Natural killer cell (primary cell): ENCODE data around the gene TBRG1. TPM values are rescaled to one million over a fixed set of nuclear protein-coding genes. Genes with fewer than 3 reads are reported as not detected.

Source experiments
- ATAC-seq, 3 donors: fragments of 150-1000 bp in 2 of 3; fragments of 200-7000 bp in 1 of 3; cut with Tn5 transposase; 1 replicate in 1 of 3; 2 replicates in 2 of 3; pipeline ENCODE4 v1.10.0; 2021; ENCODE audit warnings: mild to moderate bottlenecking in 2 of 3, moderate library complexity in 2 of 3
- DNase-seq, 2 donors: peaks; one replicate each; pipeline versions ENCODE4 v3.0.0 to v3.0.0-alpha.2; 2013 to 2021; ENCODE audit warnings: mixed read lengths in 1 of 2
- H3K27ac ChIP-seq: one replicate; pipeline ENCODE4 v1.5.1; 2013; ENCODE audit warnings: mild to moderate bottlenecking, low read length
- H3K27me3 ChIP-seq: one replicate; pipeline ENCODE4 v1.6.1; 2013; ENCODE audit warnings: low read length; ENCODE audit not compliant: control insufficient read depth, insufficient read depth
- H3K36me3 ChIP-seq: one replicate; pipeline ENCODE4 v1.6.1; 2013; ENCODE audit warnings: low read length; ENCODE audit not compliant: control insufficient read depth, insufficient read depth
- H3K4me1 ChIP-seq: one replicate; pipeline ENCODE4 v1.6.1; 2013; ENCODE audit warnings: low read length; ENCODE audit not compliant: control insufficient read depth, insufficient read depth
- H3K4me3 ChIP-seq: one replicate; pipeline ENCODE4 v1.5.1; 2013; ENCODE audit warnings: low read length
- H3K9me3 ChIP-seq: one replicate; pipeline ENCODE4 v1.6.1; 2013; ENCODE audit warnings: low read length; ENCODE audit not compliant: control insufficient read depth, insufficient read depth
- H3K27ac Mint-ChIP-seq, 2 donors: one replicate each; pipeline ENCODE4 v1.8.0; 2022; ENCODE audit warnings: mild to moderate bottlenecking in 2 of 2, mixed read lengths in 2 of 2, moderate library complexity in 1 of 2
- H3K27me3 Mint-ChIP-seq, 2 donors: one replicate each; pipeline ENCODE4 v1.8.0; 2022; ENCODE audit warnings: low read depth in 2 of 2, mixed read lengths in 2 of 2
- H3K36me3 Mint-ChIP-seq: one replicate; pipeline ENCODE4 v1.8.0; 2022; ENCODE audit warnings: mixed read lengths
- H3K4me1 Mint-ChIP-seq, 2 donors: one replicate each; pipeline ENCODE4 v1.8.0; 2022; ENCODE audit warnings: mixed read lengths in 2 of 2
- H3K4me3 Mint-ChIP-seq: one replicate; pipeline ENCODE4 v1.8.0; 2022; ENCODE audit warnings: mild to moderate bottlenecking, moderate library complexity, mixed read lengths
- H3K9me3 Mint-ChIP-seq, 2 donors: one replicate each; pipeline ENCODE4 v1.8.0; 2022; ENCODE audit warnings: mixed read lengths in 2 of 2
- WGBS: methylation state at CpG from one replicate; pipeline ENCODE4 v1.1.7; 2013; ENCODE audit warnings: missing lambda C conversion rate; ENCODE audit not compliant: insufficient coverage; 5-methylcytosine and 5-hydroxymethylcytosine counted together
- intact Hi-C: fragments of 100-400 bp; cut with micrococcal nuclease; formaldehyde crosslinking; loops from one replicate; pipeline ENCODE4 v1.14.2; 2022
- total RNA-seq, 4 donors: library from RNA; stranded (reverse); fragments of 120-200 nt in 1 of 4; gene quantifications; one replicate each; pipeline versions ENCODE4 v1.2.3 to v1.2.4, GENCODE V29; 2013 to 2022
- TF ChIP-seq, protein P1 (sequence below): fragments of 200-600 bp; IDR thresholded peaks from one replicate; pipeline ENCODE4 v1.8.0; 2022; ENCODE audit warnings: antibody characterized with exemption

TBRG1 gene
- total RNA-seq, 3 donors from 2014 or later (not counting 1 experiment from before 2014, with no cell fraction given) = 62.9 to 68.6 (median 68.3) TPM

DNA sequence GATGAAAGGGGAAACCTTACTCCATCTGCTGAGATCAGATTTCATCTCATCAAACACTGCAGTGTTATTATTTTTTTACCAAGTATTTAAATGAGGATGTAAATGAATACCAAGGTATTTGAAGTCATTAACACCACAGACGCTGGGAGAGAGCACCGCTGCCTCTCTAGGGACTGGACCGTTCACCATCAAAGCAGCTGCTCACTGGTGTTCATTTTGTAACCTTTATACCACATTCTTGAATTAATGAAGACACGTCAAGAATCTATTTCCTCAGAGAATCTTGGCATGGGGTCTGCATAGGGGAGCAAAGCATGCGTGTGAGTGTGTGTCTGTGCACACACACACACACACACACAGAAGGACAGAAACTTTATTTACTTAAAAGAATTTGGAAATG lies 35.2 kb downstream of the TBRG1 start:
- no peak overlapping the region for H3K4me3 ChIP-seq
- TF ChIP-seq, protein P1, sequence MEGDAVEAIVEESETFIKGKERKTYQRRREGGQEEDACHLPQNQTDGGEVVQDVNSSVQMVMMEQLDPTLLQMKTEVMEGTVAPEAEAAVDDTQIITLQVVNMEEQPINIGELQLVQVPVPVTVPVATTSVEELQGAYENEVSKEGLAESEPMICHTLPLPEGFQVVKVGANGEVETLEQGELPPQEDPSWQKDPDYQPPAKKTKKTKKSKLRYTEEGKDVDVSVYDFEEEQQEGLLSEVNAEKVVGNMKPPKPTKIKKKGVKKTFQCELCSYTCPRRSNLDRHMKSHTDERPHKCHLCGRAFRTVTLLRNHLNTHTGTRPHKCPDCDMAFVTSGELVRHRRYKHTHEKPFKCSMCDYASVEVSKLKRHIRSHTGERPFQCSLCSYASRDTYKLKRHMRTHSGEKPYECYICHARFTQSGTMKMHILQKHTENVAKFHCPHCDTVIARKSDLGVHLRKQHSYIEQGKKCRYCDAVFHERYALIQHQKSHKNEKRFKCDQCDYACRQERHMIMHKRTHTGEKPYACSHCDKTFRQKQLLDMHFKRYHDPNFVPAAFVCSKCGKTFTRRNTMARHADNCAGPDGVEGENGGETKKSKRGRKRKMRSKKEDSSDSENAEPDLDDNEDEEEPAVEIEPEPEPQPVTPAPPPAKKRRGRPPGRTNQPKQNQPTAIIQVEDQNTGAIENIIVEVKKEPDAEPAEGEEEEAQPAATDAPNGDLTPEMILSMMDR = no peak
- no peaks in the 10 kb centered on the region for H3K9me3 ChIP-seq
- H3K4me3 Mint-ChIP-seq = no peak overlapping the region
- H3K4me1 ChIP-seq = no peaks in the 10 kb centered on the region
- H3K9me3 Mint-ChIP-seq = no peaks in the 10 kb centered on the region
- H3K27me3 Mint-ChIP-seq = peaks cover 0 to 7% of the 10 kb centered on the region in 2 donors
- H3K4me1 Mint-ChIP-seq = no peaks in the 10 kb centered on the region
- whole genome bisulfite sequencing = 85% methylated on average over 4 of the region's 5 CpGs
- no peak for DNase-seq
- H3K27ac ChIP-seq = no peak overlapping the region
- no peaks in the 10 kb centered on the region for H3K36me3 Mint-ChIP-seq
- H3K27ac Mint-ChIP-seq = no peak overlapping the region
- intact Hi-C loops = no loop called here
- ATAC-seq = no peak
- H3K36me3 ChIP-seq = no peaks in the 10 kb centered on the region
- H3K27me3 ChIP-seq = no peaks in the 10 kb centered on the region

DNA sequence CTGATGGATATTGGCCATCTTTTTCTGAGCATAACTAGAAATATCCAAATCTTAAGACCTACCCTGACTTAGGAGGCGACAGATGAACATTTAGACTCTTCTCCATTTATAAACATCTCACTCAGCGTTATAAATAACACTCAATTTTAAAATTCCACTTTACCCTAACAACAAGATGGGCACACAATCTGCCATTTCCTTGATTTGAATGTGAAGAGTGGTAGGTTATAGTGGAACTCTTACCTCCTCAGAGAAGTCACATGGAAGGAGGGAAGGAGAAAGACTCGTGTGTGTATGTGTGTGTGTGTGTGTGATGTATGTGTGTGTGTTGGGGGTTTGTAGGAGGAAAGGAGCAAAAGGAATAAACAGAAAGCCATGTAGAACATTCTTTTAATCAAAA lies 35.8 kb downstream of the TBRG1 start:
- Histone ChIP-seq H3K4me3 (no peak overlapping the region), H3K27me3 (no peaks in the 10 kb centered on the region), H3K36me3 (no peaks in the 10 kb centered on the region), H3K27ac (no peak overlapping the region), H3K9me3 (no peaks in the 10 kb centered on the region), H3K4me1 (no peaks in the 10 kb centered on the region)
- Mint-ChIP-seq H3K27me3 (peaks cover 0 to 7% of the 10 kb centered on the region in 2 donors), H3K4me1 (no peaks in the 10 kb centered on the region), H3K4me3 (no peak overlapping the region), H3K27ac (no peak overlapping the region), H3K9me3 (no peaks in the 10 kb centered on the region), H3K36me3 (no peaks in the 10 kb centered on the region)
- DNase-seq (no peak), ATAC-seq (no peak)
- intact Hi-C loops = no loop called here
- TF ChIP-seq, protein P1 = no peak
- 94% methylated on average over 3 of the region's 3 CpGs for WGBS

DNA sequence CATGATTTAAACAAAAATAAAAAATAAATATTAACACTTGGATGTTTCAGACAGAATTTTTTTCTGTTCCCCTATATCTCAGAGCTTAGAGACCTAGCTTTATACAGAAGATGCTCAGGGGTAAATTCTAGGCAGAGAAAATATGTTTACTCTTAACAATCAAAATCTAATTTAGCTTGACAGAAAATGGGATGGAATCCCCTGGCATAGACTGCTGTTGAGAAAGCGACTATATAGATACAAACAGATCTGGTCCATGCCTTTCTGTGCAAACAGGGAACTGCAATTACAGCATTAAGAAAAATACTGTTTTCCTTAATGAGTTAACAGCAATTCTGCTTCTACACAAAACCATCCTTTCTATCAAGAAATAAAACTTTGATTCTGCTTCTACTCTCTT lies 36.3 kb downstream of the TBRG1 start:
- Mint-ChIP-seq H3K4me1 (no peaks in the 10 kb centered on the region), H3K36me3 (no peaks in the 10 kb centered on the region)

DNA sequence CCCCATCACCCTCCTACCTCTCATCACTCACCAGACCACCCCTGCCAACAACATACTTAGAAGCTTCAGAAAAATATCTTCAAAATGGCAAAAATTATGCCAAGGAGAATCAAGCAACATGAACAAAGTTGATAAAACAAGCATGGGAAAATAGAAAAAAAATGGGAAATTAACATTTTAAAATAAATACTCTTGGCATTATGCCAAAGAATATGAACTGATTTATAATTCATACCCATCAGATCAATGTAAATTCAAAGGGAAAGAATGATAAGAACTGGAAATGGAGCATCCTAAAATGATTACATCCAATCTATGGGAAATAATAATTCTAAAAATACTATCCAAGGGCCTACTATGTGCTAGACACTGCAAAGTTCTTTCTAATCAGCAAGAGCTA lies 38.9 kb downstream of the TBRG1 start:
- Histone ChIP-seq H3K27ac (no peak overlapping the region), H3K36me3 (no peaks in the 10 kb centered on the region), H3K4me1 (no peaks in the 10 kb centered on the region), H3K4me3 (no peak overlapping the region), H3K27me3 (no peaks in the 10 kb centered on the region), H3K9me3 (no peaks in the 10 kb centered on the region)
- DNase-seq (no peak), ATAC-seq (no peak)
- Mint-ChIP-seq H3K4me1 (no peaks in the 10 kb centered on the region), H3K27ac (no peak overlapping the region), H3K9me3 (no peaks in the 10 kb centered on the region), H3K4me3 (no peak overlapping the region), H3K36me3 (no peaks in the 10 kb centered on the region), H3K27me3 (peaks cover 0 to 7% of the 10 kb centered on the region in 2 donors)
- TF ChIP-seq, protein P1 = no peak
- intact Hi-C loops = no loop called here

More for the DNA sequence above, 36.3 kb downstream of the TBRG1 start:
- no peaks in the 10 kb centered on the region for H3K36me3 ChIP-seq
- Mint-ChIP-seq H3K27ac (no peak overlapping the region), H3K4me3 (no peak overlapping the region), H3K27me3 (peaks cover 0 to 7% of the 10 kb centered on the region in 2 donors), H3K9me3 (no peaks in the 10 kb centered on the region)
- intact Hi-C loops = no loop called here
- no peak overlapping the region for H3K4me3 ChIP-seq
- no peaks in the 10 kb centered on the region for H3K9me3 ChIP-seq
- no peaks in the 10 kb centered on the region for H3K27me3 ChIP-seq
- H3K4me1 ChIP-seq = no peaks in the 10 kb centered on the region
- no peak overlapping the region for H3K27ac ChIP-seq
- TF ChIP-seq, protein P1 = no peak
- no peak for DNase-seq
- ATAC-seq = no peak
- WGBS = 95% methylated on average over 1 of the region's 1 CpG
